ENCODE data around the gene CCDC195.

CCDC195 gene

DNA sequence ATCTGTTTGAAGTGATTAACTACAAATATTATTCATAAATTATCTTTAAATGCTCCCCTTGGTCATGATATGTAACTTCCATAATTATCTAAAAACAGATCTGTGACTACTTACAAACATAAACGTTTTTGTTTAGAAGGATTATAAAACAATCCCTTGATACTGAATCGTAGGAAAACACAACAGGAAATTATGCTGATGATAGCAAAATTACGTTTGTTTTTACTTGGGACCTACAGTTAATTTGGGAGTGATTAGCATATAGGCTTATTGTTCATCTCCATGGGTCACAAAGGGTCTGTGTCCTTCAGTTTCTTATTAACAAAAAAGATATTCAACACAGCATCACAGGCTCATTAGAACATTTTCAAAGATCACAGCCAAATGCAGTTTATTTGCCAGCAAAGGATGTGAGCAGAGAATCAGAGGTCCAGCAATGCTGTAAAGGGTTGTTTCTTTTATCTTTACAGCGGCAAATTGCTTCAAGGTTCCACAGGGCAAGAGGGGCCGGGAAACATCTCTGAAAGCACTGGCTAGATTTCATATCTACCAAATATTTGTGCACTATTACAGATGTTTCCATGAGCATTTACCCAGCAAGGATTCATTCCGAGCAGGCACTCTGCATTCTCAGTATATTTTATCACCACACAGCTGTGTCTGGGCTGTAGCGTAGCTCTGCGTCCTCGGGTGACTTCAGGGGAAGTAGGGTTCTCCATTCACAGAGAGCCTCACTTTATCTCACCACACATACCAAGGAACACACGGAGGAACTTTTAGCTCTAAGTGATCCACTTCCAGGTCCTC lies 4.1 kb downstream of the CCDC195 start:
- Histone ChIP-seq H3K9ac (ENCODE audit: low read length) (no peak overlapping the region), H4K5ac (ENCODE audit: low read length) (no peak overlapping the region), H2BK5ac (ENCODE audit: low read length) (no peak overlapping the region), H3K79me2 (ENCODE audit: control insufficient read depth, insufficient read depth, low read length) (no peaks in the 10 kb centered on the region), H2AK5ac (ENCODE audit: low read length) (no peak overlapping the region), H3K36me3 (ENCODE audit: control insufficient read depth, insufficient read depth, low read length) (no peaks in the 10 kb centered on the region), H3K4me2 (ENCODE audit: low read length) (no peak overlapping the region), H3K79me1 (ENCODE audit: low read length) (no peaks in the 10 kb centered on the region), H3K4me1 (ENCODE audit: control insufficient read depth, low read depth, low read length) (no peaks in the 10 kb centered on the region), H3K56ac (ENCODE audit: low read length) (no peak overlapping the region), H4K8ac (ENCODE audit: low read depth, low read length) (no peak overlapping the region), H2BK120ac (ENCODE audit: low read depth, low read length) (no peak overlapping the region), H3K27ac (ENCODE audit: low read depth, low read length) (no peak overlapping the region), H3K18ac (ENCODE audit: low read length) (no peak overlapping the region), H3K4me3 (ENCODE audit: low read length) (no peak overlapping the region), H3K23ac (ENCODE audit: low read length) (no peak overlapping the region), H3K4ac (ENCODE audit: low read depth, low read length) (no peak overlapping the region), H2BK15ac (replicated peaks; ENCODE audit: low read depth) (no peak overlapping the region), H3K27me3 (ENCODE audit: insufficient read depth, low read length, poor library complexity) (no peaks in the 10 kb centered on the region)
- no CpG with 5 or more reads among the region's 10 CpGs for WGBS (ENCODE audit: extremely low coverage, insufficient coverage, low lambda C conversion rate)
- DNase-seq, result no peak

DNA sequence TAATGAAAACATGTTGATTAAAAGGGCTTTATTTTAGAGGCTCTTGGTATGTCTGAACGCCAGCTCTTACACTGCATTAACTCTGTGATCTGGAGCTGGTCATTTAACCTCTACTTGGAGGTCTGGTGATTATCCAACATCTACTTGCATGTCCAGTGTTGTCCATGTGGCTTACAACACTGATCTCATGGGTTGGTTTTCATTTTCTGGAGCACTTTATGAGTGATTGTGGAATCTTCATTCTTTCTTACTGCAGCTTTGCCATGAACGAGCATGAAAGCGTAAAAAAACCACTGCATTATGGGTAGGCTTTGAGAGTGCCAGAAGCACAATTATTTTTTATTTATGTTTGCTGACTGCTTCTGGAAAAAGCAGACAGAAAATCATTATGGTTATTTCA lies 4.8 kb downstream of the CCDC195 start:
- H3K27me3 ChIP-seq (ENCODE audit: insufficient read depth, low read length, poor library complexity), result no peaks in the 10 kb centered on the region
- H3K4me2 ChIP-seq (ENCODE audit: low read length), result no peak overlapping the region
- no peak overlapping the region for H2BK15ac ChIP-seq (replicated peaks; ENCODE audit: low read depth)
- no peaks in the 10 kb centered on the region for H3K4me1 ChIP-seq (ENCODE audit: control insufficient read depth, low read depth, low read length)
- H3K18ac ChIP-seq (ENCODE audit: low read length), result no peak overlapping the region
- no peak for DNase-seq
- no peaks in the 10 kb centered on the region for H3K36me3 ChIP-seq (ENCODE audit: control insufficient read depth, insufficient read depth, low read length)
- H3K27ac ChIP-seq (ENCODE audit: low read depth, low read length), result no peak overlapping the region
- H3K4me3 ChIP-seq (ENCODE audit: low read length), result no peak overlapping the region
- no peaks in the 10 kb centered on the region for H3K79me2 ChIP-seq (ENCODE audit: control insufficient read depth, insufficient read depth, low read length)
- no peak overlapping the region for H2BK120ac ChIP-seq (ENCODE audit: low read depth, low read length)
- H3K23ac ChIP-seq (ENCODE audit: low read length), result no peak overlapping the region
- no CpG with 5 or more reads among the region's 3 CpGs for WGBS (ENCODE audit: extremely low coverage, insufficient coverage, low lambda C conversion rate)
- no peak overlapping the region for H2BK5ac ChIP-seq (ENCODE audit: low read length)
- no peak overlapping the region for H4K8ac ChIP-seq (ENCODE audit: low read depth, low read length)
- H2AK5ac ChIP-seq (ENCODE audit: low read length), result no peak overlapping the region
- H3K9ac ChIP-seq (ENCODE audit: low read length), result no peak overlapping the region
- H3K4ac ChIP-seq (ENCODE audit: low read depth, low read length), result no peak overlapping the region
- no peaks in the 10 kb centered on the region for H3K79me1 ChIP-seq (ENCODE audit: low read length)
- H4K5ac ChIP-seq (ENCODE audit: low read length), result no peak overlapping the region
- H3K56ac ChIP-seq (ENCODE audit: low read length), result no peak overlapping the region

DNA sequence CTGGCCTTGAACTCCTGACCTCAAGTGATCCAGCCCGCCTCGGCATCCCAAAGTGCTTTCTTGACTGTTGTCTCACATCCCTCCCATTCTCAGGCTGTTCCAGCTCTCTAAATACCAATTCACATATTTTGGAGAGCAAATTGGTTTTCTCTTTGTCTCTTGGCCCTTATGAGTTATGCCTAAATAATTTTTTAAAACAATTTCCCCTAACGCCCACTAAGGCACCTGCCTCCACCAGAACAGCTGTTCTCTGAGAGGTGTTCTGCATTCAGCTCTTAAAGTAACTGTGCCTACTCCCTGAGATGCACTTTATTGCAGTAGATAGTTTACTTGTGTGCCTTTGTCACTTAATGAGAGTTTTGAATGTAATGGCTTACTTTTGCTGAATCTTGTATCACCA lies 6.9 kb downstream of the CCDC195 start:
- H3K56ac ChIP-seq (ENCODE audit: low read length), result no peak overlapping the region
- H3K79me1 ChIP-seq (ENCODE audit: low read length), result no peaks in the 10 kb centered on the region
- no peak overlapping the region for H3K18ac ChIP-seq (ENCODE audit: low read length)
- no peak overlapping the region for H3K4me3 ChIP-seq (ENCODE audit: low read length)
- H3K4me2 ChIP-seq (ENCODE audit: low read length), result no peak overlapping the region
- no peak overlapping the region for H2BK120ac ChIP-seq (ENCODE audit: low read depth, low read length)
- no peak overlapping the region for H4K8ac ChIP-seq (ENCODE audit: low read depth, low read length)
- no peak for DNase-seq
- H2BK5ac ChIP-seq (ENCODE audit: low read length), result no peak overlapping the region
- H3K23ac ChIP-seq (ENCODE audit: low read length), result no peak overlapping the region
- no CpG with 5 or more reads among the region's 3 CpGs for WGBS (ENCODE audit: extremely low coverage, insufficient coverage, low lambda C conversion rate)
- no peaks in the 10 kb centered on the region for H3K27me3 ChIP-seq (ENCODE audit: insufficient read depth, low read length, poor library complexity)
- H3K4me1 ChIP-seq (ENCODE audit: control insufficient read depth, low read depth, low read length), result no peaks in the 10 kb centered on the region
- H3K79me2 ChIP-seq (ENCODE audit: control insufficient read depth, insufficient read depth, low read length), result no peaks in the 10 kb centered on the region
- H2AK5ac ChIP-seq (ENCODE audit: low read length), result no peak overlapping the region
- no peak overlapping the region for H4K5ac ChIP-seq (ENCODE audit: low read length)
- no peaks in the 10 kb centered on the region for H3K36me3 ChIP-seq (ENCODE audit: control insufficient read depth, insufficient read depth, low read length)
- H3K4ac ChIP-seq (ENCODE audit: low read depth, low read length), result no peak overlapping the region
- no peak overlapping the region for H3K9ac ChIP-seq (ENCODE audit: low read length)
- no peak overlapping the region for H2BK15ac ChIP-seq (replicated peaks; ENCODE audit: low read depth)
- H3K27ac ChIP-seq (ENCODE audit: low read depth, low read length), result no peak overlapping the region

DNA sequence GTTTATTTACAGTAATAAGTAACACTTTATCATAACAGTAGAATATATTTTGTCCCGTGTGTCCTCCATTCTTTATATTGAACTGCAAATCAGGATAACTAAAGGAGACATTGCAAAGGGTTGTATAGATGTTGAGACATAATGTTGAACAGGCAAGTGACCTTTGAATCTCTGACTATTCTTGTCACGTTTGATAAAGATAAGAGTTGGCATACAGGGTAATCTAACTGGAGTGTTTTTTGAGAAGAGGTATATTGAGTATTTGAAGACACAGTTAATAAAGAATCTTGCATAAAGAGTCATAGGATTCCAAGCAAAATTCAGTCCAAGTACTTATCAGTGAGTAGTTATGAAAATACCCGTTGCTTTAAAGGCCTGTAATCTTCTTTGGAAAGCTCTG lies 21.7 kb downstream of the CCDC195 start:
- Histone ChIP-seq H3K79me2 (ENCODE audit: control insufficient read depth, insufficient read depth, low read length) (no peaks in the 10 kb centered on the region), H3K23ac (ENCODE audit: low read length) (no peak overlapping the region)

DNA sequence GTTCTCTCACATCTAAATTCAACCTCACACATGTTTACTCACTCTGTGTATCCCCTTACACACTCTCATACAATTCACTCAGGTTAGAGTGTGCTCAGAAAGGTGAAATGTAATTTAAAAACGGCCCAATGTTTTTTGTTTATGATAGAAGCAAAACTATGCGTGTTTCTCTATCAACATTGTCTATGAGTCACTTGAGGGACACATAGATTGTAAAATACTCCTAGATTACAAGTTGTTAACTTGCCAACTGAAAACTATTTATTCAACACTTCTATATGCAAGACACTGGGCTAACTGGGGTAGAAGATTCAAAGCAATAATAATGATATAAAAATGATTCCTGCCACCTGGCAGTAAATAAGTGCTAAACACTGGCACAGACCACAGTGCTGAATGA lies 24.6 kb downstream of the CCDC195 start:
- WGBS (ENCODE audit: extremely low coverage, insufficient coverage, low lambda C conversion rate), result no CpG with 5 or more reads among the region's 2 CpGs

More for the DNA sequence above, 21.7 kb downstream of the CCDC195 start:
- Histone ChIP-seq H3K56ac (ENCODE audit: low read length) (no peak overlapping the region), H2BK5ac (ENCODE audit: low read length) (no peak overlapping the region), H3K4me3 (ENCODE audit: low read length) (no peak overlapping the region), H3K18ac (ENCODE audit: low read length) (no peak overlapping the region), H4K8ac (ENCODE audit: low read depth, low read length) (no peak overlapping the region), H3K27me3 (ENCODE audit: insufficient read depth, low read length, poor library complexity) (no peaks in the 10 kb centered on the region), H4K5ac (ENCODE audit: low read length) (no peak overlapping the region), H2BK120ac (ENCODE audit: low read depth, low read length) (no peak overlapping the region), H3K27ac (ENCODE audit: low read depth, low read length) (no peak overlapping the region), H3K4ac (ENCODE audit: low read depth, low read length) (no peak overlapping the region), H3K36me3 (ENCODE audit: control insufficient read depth, insufficient read depth, low read length) (no peaks in the 10 kb centered on the region), H2BK15ac (replicated peaks; ENCODE audit: low read depth) (no peak overlapping the region), H3K79me1 (ENCODE audit: low read length) (no peaks in the 10 kb centered on the region), H3K9ac (ENCODE audit: low read length) (no peak overlapping the region), H3K4me2 (ENCODE audit: low read length) (no peak overlapping the region), H3K4me1 (ENCODE audit: control insufficient read depth, low read depth, low read length) (no peaks in the 10 kb centered on the region), H2AK5ac (ENCODE audit: low read length) (no peak overlapping the region)
- WGBS (ENCODE audit: extremely low coverage, insufficient coverage, low lambda C conversion rate), result no CpG with 5 or more reads among the region's 3 CpGs
- DNase-seq, result no peak

DNA sequence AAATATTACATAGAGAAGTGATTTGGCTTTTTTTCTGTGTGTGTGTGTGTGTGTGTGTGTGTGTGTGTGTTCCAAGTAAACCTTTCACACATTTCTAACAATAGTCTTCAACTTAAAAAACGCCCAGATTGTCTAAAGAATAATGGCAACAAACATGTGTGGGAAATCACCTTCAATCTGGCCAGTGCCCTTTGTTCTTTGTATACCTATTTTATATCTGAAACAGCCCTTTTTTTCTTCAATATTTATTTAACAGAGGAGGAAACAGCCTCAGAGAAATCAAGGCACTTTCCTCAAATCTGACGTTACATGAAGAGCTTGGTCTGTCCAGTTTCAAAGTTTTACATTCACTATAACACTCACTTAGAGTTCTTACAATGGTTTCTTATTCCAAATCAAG lies 25.3 kb downstream of the CCDC195 start:
- no peak overlapping the region for H3K9ac ChIP-seq (ENCODE audit: low read length)
- no peak overlapping the region for H3K56ac ChIP-seq (ENCODE audit: low read length)
- no peak overlapping the region for H4K5ac ChIP-seq (ENCODE audit: low read length)
- H3K79me1 ChIP-seq (ENCODE audit: low read length), result no peaks in the 10 kb centered on the region
- H2BK15ac ChIP-seq (replicated peaks; ENCODE audit: low read depth), result no peak overlapping the region
- H3K27ac ChIP-seq (ENCODE audit: low read depth, low read length), result no peak overlapping the region
- H3K4me2 ChIP-seq (ENCODE audit: low read length), result no peak overlapping the region
- no CpG with 5 or more reads among the region's 2 CpGs for WGBS (ENCODE audit: extremely low coverage, insufficient coverage, low lambda C conversion rate)
- H2BK120ac ChIP-seq (ENCODE audit: low read depth, low read length), result no peak overlapping the region
- H3K4me3 ChIP-seq (ENCODE audit: low read length), result no peak overlapping the region
- H3K36me3 ChIP-seq (ENCODE audit: control insufficient read depth, insufficient read depth, low read length), result no peaks in the 10 kb centered on the region
- H3K4ac ChIP-seq (ENCODE audit: low read depth, low read length), result no peak overlapping the region
- no peak overlapping the region for H4K8ac ChIP-seq (ENCODE audit: low read depth, low read length)
- no peak for DNase-seq
- H3K79me2 ChIP-seq (ENCODE audit: control insufficient read depth, insufficient read depth, low read length), result no peaks in the 10 kb centered on the region
- H3K18ac ChIP-seq (ENCODE audit: low read length), result no peak overlapping the region
- no peak overlapping the region for H2AK5ac ChIP-seq (ENCODE audit: low read length)
- H3K23ac ChIP-seq (ENCODE audit: low read length), result no peak overlapping the region
- H3K4me1 ChIP-seq (ENCODE audit: control insufficient read depth, low read depth, low read length), result no peaks in the 10 kb centered on the region
- H3K27me3 ChIP-seq (ENCODE audit: insufficient read depth, low read length, poor library complexity), result no peaks in the 10 kb centered on the region
- no peak overlapping the region for H2BK5ac ChIP-seq (ENCODE audit: low read length)

More for the DNA sequence above, 24.6 kb downstream of the CCDC195 start:
- H2BK15ac ChIP-seq (replicated peaks; ENCODE audit: low read depth), result no peak overlapping the region
- H4K5ac ChIP-seq (ENCODE audit: low read length), result no peak overlapping the region
- H3K4ac ChIP-seq (ENCODE audit: low read depth, low read length), result no peak overlapping the region
- no peaks in the 10 kb centered on the region for H3K36me3 ChIP-seq (ENCODE audit: control insufficient read depth, insufficient read depth, low read length)
- no peak overlapping the region for H3K18ac ChIP-seq (ENCODE audit: low read length)
- no peak overlapping the region for H3K27ac ChIP-seq (ENCODE audit: low read depth, low read length)
- no peaks in the 10 kb centered on the region for H3K79me2 ChIP-seq (ENCODE audit: control insufficient read depth, insufficient read depth, low read length)
- H2BK120ac ChIP-seq (ENCODE audit: low read depth, low read length), result no peak overlapping the region
- H3K4me3 ChIP-seq (ENCODE audit: low read length), result no peak overlapping the region
- DNase-seq, result no peak
- H3K4me1 ChIP-seq (ENCODE audit: control insufficient read depth, low read depth, low read length), result no peaks in the 10 kb centered on the region
- no peaks in the 10 kb centered on the region for H3K27me3 ChIP-seq (ENCODE audit: insufficient read depth, low read length, poor library complexity)
- no peak overlapping the region for H4K8ac ChIP-seq (ENCODE audit: low read depth, low read length)
- H2AK5ac ChIP-seq (ENCODE audit: low read length), result no peak overlapping the region
- H3K79me1 ChIP-seq (ENCODE audit: low read length), result no peaks in the 10 kb centered on the region
- no peak overlapping the region for H2BK5ac ChIP-seq (ENCODE audit: low read length)
- no peak overlapping the region for H3K23ac ChIP-seq (ENCODE audit: low read length)
- H3K9ac ChIP-seq (ENCODE audit: low read length), result no peak overlapping the region
- no peak overlapping the region for H3K56ac ChIP-seq (ENCODE audit: low read length)
- no peak overlapping the region for H3K4me2 ChIP-seq (ENCODE audit: low read length)

Data from mesendoderm (in vitro differentiated cells).